Measurements from ENCODE around the gene PUS7L. TPM values are rescaled to one million over a fixed set of nuclear protein-coding genes. Genes with fewer than 3 reads are reported as not detected.
A peak's percentile ranks its signal among the peaks of the same experiment; 100 is the strongest.
"Not testable (repeated sequence)": the region's sequence is repeated elsewhere in the genome, so short reads cannot be mapped to it uniquely, and the experiment has no call there.

The PUS7L gene
- total RNA-seq, 1 experiment from 2014 or later, result 22.0 TPM

DNA sequence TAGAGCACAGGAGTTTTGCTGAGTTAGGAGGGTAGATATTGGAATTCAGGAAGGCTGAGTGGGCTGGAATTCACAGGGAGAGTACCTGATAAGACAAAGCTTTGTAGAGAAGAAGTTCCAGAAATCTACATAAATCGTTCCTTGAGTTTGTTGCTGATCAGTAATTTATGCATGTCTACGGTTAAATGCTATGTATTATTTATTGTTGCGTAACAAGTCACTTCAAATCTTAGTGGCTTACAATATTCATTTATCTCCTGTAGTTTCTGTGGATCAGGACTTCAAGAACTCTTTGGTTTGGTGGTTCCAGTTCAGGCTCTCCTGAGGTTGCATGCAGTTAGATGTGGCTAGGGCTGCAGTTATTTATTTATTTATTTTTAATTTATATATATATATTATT, 7.8 kb downstream of the PUS7L start:
- DNase-seq (ENCODE audit: low read depth), result no peak

DNA sequence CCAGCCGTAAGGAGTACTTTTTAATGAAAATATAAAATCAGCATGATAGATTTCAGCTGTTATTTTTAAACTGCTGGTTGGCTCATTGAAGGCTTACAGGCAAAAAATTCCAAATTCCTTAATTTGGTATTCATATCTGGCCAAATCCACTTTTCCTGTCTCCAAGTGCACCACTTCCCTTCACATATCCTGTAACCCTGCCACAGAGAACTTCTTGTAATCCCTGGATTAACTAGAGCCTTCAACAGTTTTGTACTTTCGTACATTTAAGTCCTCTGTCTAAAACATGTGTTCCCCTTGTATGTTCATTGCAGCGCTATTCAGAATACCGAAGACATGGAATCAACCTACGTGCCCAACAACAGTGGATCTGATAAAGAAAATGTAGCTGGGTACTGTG, 9.6 kb downstream of the PUS7L start:
- no peak for DNase-seq (ENCODE audit: low read depth)

DNA sequence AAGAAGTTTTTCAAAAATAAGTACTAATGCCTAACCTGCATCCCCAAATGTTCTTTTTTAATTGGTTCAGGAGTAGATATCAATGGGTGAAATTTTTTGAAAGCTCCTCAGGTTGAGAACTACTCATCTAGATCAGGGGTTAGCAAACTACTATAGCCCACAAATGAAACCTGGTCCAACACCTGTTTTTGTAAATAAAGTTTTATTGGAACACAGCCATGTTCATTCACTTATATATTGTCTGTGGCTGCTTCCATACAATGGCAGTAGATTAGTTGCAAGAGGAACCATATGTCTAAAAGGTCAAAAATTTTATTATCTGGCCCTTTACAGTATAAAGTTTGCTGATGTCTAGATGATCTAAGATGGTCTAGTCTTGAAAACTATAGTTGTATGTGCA, 13.8 kb downstream of the PUS7L start:
- no peak for DNase-seq (ENCODE audit: low read depth)

DNA sequence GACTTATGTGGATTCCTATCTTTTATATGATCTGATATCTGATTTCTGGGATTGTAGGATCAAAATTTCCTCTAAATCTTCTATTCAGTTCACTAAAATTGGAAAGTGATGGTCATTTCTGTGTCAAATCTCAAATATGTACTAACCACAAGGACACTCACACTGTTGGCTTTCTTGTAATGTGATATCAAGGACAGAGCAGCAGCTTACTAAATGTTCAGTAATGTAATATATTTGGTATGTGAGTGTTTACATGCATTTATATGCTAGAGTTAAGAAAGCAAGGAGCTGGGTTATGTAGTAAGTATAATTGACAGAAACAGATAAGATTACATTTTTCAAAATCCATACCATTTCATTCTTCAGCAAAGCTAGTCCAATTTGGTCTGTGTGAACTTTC, 16.5 kb downstream of the PUS7L start:
- DNase-seq (ENCODE audit: low read depth), result peak; percentile 41

DNA sequence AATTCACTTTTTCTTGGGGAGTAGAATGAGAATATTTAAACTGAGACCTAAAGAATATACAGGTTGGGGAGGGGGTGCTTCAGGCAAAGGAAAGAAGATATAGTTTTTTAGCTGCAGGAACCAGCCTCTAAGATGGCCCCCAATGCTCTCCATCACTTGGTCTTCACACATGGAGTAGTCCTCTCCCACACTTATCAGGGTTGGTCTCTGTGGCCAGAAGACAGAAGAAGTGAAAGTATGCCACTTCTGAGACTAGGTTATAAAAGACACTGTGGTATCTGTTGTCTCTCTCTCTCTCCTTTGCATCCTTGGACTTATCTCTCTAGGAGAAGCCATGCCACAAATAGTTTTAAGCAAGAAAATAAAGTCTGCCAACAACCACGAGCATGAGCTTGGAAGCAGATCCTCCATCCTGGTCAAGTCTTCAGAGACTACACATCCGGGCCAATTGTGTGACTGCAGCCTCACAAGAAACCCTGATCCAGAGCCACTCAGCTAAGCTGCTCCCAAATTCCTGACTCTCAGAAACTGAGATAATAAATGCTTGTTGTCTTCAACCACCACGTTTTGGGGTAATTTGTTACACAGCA, 18.0 kb downstream of the PUS7L start:
- DNase-seq (ENCODE audit: low read depth), result no peak

DNA sequence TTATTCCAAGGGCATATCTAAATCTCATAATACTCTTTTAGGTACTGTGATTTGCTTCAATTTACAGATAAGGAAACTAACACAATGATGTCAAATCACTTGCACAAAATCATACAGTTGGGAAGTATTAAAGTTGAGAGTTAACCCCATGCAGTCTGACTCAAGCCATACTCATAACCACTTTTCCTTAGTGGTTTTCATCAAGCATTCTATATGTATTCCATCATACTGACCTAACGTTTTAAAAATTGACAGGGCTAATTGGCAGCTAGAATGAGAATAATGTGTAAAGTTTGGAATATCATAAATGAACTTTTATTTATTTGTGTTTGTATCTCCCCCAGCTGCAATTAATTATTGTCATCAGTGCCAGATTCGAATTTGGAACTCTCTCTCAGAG, 20.9 kb downstream of the PUS7L start:
- peak; percentile 71 for DNase-seq (ENCODE audit: low read depth)

DNA sequence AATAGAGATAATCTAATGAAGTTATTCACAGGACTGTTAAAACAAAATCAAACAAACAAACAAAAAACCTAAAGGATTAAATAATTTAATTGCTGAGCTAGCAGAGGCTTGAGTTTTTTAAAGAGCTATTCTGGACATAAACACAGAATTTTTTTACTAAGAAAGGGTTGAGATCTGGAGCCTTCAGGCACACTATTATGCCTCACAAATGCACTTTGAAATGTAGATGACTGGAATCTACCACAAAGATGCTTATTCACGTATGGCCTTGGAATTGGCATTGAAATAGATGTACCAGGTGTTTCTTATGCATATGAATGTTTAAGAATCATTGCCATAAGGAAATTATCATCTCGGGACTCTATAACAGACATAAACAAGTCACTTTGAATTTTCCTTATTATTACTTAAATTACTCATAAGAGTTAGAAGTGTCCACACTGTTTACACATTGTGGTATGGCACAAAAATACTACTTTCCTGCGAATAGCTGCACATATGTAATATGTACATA, 21.6 kb downstream of the PUS7L start:
- no peak for DNase-seq (ENCODE audit: low read depth)

DNA sequence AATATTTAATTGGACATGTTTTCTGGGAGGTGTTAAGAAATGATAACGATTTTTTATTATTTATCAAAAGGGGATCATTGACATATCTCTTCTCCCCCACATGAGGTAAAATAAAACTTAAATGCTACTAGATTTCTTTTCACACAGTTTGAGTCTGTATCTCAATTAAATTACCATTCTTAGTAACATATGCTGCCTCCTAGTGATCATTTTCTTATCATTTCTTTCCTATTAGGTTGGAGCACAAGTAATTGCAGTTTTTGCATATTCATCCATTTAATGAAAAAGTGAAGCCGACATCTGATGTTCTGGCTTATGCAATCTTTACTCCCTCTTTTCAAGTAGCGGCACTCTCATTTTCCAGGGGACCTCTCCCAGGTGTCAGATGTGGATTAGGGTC, 24.9 kb downstream of the PUS7L start:
- no peak for DNase-seq (ENCODE audit: low read depth)

DNA sequence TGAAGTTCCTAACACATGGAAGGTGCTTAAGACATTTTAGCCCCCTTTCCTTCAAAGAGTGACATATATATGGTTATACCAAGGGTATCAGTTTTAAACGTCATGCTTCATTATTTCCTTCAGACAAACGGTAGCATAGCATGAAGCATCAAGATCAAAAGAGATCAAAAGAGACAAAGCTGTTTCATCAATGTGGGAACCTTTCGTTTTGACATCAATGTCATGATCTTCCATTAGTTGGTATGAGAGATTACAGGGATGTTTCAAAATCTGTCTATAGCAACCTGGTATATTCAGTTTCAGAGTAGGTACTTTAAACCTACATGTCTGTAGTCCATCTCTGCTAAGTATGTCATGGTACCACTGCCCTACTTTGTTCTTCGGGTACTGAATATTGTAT, 28.3 kb downstream of the PUS7L start:
- DNase-seq (ENCODE audit: low read depth), result no peak

DNA sequence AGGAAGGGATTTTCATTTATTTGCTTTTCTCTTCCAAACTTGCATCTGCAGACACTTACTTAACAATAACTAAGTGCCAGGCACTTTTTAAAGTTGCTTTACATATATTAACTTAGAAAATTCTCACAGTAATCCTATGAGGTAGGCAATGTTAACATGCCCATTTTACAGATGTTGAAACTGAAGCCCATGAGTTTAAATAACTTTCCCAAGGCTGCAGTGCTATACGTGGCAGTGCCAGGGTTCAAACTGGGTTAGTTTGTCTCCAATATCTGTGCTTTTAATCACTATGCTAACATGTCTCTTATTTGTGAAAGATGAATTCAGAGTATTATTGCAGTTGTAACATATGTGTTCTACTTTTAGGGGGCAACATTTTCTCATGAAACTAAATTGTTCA, 29.9 kb downstream of the PUS7L start:
- DNase-seq (ENCODE audit: low read depth), result no peak

DNA sequence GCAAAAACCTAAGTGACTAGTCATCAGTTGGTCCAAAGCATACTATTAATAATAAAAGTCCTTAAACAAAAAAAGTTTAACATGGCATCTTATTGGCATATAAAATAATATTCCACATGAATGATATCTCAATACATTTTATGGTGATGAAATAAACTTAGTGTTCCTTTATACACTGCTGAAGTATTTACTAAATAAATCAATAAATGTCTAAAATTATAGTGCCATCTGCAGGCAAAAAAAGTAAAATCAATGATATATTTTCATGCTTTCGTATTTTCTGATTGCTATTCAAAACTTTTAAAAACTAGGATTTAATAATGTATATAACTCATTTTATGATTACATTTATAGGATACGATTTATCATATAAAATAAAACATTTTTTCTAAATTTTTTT, 30.5 kb downstream of the PUS7L start:
- DNase-seq (ENCODE audit: low read depth), result no peak

DNA sequence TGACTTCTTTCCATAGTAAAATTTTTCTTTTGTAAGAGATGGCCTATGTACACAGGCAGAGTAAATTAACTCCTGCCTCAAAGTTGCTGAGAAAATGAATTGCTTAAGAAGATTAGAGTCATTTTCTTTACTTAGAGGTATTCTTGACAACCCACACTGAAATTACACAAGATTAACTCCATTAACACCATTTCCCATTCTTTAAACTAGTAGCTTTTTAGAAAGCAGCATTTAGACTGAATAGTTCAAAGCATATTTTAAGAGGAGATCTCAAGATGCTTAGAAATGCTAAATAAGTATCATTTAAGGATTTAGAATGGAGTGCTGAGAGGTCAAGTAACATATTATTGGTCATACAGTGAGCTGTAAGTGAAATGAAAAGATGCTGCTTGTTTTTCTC, 35.5 kb downstream of the PUS7L start:
- DNase-seq (ENCODE audit: low read depth), result no peak

DNA sequence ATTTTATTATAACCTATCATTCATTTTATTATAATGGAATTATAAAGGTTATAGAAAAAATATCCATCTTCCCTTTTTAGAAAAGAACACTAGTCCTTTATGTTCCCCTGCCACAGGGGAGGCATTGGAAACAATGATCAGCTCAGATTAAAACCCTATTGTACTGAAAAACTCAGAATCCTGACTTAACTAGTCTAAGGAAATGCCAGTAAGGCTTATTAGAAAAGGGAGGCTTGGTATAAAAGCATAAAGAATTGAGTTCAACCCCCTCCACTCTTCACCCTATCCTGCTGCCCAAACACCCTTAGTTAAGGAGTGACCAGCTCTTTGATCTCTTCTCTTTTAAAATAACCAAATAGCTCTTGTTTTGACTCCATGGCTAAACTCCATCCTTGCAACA, 36.0 kb downstream of the PUS7L start:
- DNase-seq (ENCODE audit: low read depth), result no peak

DNA sequence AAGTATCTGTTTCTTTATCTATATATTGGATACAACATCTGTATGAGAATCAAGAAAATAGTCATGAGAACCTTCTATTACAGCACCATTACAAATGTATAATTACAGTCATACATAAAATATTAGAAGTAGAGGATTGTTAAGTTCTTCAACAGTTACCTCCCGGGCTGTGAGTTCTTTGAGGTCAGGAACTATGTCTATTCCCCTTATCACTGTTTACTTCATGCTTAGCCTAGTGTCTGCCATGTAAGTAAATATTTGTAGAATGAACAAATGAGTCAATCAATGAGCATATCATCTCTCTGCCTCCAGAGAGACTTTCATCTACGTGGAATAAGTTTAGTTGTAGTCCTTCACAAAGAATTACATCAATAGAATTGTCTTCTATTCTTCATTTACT, 47.2 kb downstream of the PUS7L start:
- no peak for DNase-seq (ENCODE audit: low read depth)

DNA sequence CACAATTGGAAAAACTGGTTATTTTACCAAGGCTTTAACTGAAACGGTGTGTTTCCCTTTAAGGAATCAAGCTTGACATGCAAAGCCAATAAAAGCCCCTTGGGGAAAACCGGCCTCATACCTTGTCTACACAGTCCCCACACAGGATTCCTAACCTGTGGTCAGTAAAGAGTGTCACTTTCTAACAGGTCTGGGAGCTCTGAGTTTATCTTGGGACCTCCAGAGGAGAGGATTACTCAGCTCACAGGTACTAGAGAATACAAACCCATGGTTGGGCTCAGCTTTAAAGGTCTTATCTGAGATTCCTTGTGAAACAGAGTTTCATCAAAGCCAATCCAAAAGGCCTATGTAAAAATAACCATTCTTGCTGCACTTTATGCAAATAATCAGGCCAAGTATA, 54.8 kb downstream of the PUS7L start:
- DNase-seq (ENCODE audit: low read depth), result not testable (repeated sequence)

DNA sequence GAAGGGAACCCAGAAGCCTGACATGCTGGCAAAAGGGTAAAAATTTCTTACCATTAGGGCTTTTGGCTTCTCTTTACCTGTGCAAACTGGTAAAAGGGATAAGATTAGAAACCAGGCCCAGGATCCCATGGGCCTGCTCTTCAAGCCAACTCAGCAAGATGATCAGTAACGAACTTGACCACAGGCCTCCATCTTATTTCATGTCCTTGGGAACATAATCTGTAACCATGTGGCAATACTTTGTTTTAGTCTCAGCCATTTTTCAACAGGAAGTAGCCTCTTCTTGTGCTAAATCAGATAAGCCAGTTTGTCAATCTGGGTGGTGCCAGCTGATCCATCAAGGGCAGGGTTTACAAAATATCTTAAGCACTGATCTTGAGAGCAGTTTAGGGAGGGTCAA, 57.4 kb downstream of the PUS7L start:
- not testable (repeated sequence) for DNase-seq (ENCODE audit: low read depth)

DNA sequence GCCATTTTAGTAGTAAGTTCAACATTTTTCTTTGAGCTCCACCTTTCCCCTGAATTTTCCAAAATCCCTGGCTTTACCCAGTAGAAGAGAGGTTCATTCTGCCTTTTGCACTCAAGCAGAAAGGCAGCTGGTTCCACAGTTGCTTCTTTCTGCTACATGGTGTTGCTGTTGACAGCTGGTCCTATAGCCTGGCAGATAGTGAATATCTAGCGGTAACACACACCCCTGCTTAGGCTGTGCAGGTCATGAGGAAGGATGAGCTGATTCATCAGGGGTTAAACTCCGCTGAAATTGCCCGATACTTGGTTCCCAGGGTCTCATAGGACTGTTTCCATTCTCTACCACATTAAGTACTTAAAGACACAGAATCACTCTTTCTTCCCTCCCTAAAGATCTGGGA, 62.4 kb downstream of the PUS7L start:
- no peak for DNase-seq (ENCODE audit: low read depth)

DNA sequence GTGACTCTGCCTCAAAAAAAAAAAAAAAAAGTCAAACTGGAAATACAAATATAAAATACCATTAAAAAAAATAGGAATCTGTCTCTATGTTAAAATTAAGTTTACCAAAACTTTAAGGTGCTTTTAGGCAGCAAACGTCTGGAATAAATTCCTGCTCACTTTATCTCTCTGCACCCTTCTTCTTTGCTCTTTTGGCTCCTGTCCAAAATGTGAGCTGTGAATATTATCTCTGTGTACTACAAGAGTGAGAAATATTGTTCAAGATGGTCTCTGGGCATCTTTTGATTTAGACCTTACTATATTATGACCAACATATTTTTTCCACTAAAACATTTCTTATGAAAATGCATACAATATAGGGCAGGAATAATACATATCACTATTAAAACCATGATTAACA, 63.7 kb downstream of the PUS7L start:
- no peak for DNase-seq (ENCODE audit: low read depth)

DNA sequence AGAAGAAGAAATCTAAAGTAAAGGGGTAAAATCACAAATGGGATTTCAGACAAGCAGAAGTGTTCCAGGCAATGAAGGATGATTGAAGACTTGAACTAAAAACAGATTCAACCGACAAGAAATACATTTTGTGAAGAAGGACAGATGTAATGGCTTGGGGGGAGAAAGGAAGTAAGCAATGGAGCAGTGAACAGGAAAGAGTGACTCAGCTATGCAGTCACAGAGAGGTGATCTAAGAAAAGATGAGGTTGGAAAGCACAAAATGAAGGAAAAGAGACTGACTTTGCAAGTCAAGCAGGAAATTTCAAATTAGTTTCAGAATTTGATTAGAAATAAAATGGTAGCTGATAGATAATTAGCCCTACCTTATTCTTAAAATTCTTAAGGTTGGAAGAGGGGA, 66.5 kb downstream of the PUS7L start:
- peak; percentile 30 for DNase-seq (ENCODE audit: low read depth)

DNA sequence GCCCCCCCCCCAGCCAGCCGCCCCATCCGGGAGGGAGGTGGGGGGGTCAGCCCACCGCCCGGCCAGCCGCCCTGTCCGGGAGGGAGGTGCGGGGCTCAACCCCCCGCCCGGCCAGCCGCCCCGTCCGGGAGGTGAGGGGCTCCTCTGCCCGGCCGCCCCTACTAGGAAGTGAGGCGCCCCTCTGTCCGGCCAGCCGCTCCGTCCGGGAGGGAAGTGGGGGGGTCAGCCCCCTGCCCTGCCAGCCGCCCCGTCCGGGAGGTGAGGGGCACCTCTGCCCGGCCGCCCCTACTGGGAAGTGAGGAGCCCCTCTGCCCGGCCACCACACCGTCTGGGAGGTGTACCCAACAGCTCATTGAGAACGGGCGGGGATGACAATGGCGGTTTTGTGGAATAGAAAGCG, 73.1 kb downstream of the PUS7L start:
- not testable (repeated sequence) for DNase-seq (ENCODE audit: low read depth)

DNA sequence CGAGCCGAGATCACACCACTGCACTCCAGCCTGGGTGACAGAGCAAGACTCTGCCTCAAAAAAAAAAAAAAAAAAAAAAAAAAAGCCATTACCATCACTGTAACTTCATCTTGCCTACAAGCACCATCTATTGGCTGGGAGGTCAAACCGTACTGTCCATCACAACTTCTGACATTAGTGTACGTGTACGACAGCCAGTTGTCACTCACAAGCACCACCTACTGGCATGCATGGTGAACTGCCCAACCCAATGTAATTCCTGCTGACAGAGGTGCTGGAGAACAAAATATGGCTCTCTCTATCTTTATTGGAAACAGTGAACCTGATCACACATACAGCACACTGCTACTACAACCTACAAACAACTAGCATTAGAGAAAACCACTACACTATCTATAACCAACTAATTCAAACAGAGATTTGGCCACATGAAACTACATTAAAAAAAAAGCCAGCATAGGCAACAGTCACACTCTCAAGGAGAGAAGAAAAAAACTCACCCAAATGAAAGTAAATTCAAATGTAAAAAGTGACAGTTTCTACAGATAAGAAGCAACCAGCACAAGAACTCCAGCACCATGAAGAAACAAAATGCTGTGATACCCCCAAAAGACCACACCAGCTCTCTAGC, 82.3 kb downstream of the PUS7L start:
- peak; percentile 24 for DNase-seq (ENCODE audit: low read depth)

DNA sequence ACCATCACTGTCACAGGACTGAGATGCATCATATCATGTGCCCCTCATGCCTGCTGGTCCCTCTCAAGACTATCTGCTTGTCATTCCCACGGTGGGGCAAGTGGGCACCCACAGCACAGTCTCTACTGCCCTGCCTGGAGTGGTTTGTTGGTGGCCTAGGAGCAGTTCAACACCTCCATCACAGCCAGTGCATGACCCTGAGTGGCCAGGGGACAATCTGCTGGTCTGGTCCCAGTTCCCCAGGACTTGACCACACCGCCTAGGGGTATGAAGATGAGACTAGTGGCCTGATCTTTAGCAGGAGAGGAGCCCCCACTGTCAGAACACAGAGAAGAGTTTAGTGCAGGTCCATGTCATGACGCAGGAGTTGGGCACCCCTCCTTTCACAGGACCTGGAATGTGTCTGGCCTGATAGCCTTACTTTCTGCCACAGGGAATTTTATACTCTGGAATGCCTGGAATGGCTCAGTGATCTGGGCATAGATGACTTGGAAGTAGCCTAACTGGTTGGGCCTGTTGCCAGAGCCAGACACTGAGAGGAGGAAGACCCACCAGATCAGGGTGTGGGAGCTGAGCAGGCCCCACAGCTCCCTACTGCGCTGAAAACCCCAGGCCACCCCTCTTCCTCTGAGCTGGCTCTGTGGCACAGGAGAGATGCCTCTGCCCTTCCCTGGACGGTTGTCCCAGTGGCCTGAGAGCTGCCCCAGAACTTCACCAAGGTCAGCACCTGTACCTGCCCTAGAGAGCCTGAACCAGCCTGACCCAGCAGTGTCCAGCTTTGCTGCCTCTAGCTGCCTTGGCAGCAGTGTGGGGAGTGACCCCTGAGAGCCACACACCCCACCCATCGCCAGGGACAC, 83.3 kb downstream of the PUS7L start:
- DNase-seq (ENCODE audit: low read depth), result no peak

DNA sequence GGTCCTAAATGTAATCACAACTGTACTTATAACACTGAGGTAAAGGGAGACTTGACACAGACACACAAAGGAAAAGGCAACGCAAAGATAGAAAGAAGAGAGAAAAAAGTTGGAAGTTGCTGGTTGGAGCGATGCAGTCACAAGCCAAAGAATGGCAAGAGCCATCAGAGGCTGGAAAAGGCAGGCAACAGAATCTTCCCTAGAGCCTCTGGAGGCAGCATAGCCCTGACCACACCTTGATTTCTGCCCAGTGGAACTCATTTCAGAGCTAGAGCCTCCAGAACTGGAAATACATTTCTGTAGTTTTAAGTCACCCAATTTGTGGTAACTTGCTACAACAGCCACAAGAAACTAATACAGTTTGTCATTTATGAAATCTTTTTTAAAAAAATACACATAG, 89.2 kb downstream of the PUS7L start:
- no peak for DNase-seq (ENCODE audit: low read depth)
